ENCODE data around the gene COPA. TPM values are rescaled to one million over a fixed set of nuclear protein-coding genes. Genes with fewer than 3 reads are reported as not detected.
A peak's percentile ranks its signal among the peaks of the same experiment; 100 is the strongest.

COPA gene
- total and polyA plus RNA-seq, 7 donors: 53.8 to 96.3 (median 75.2) TPM

- DNase-seq (no peak), ATAC-seq (peak in 1 of 4 donors; percentile 2)
- 82 to 85% (median 84%) methylated on average over 23 of the region's 23 CpGs for WGBS, 3 donors
- no peaks in the 10 kb centered on the region for H3K9me3 ChIP-seq
- H3K27ac ChIP-seq: peak overlapping the region; percentile 91
- H3K4me3 ChIP-seq: peak overlapping the region; percentile 98
- TF ChIP-seq CTCF (IDR thresholded peaks at IDR 0.05): no peak
- H3K4me1 ChIP-seq: peaks cover 18% of the 10 kb centered on the region
- peaks cover 13 to 50% of the 10 kb centered on the region in 2 donors for H3K36me3 ChIP-seq (ENCODE audit: insufficient read depth in 1 of 2, low read depth in 1 of 2)
- intact Hi-C loops (cut with DNase I): loop anchor here in 1 of 2 donors (2.0 kb wide), 1 partner anchor 23 kb away; the partner anchor contains the start of gene DCAF8
- H3K27me3 ChIP-seq (ENCODE audit: insufficient read depth in 3 of 3, low read length in 2 of 3): no peaks in the 10 kb centered on the region
Observed at GRCh38 chr1:160285506-160285905, 57.5 kb downstream of the COPA start.

- H3K4me3 ChIP-seq: peak within 1 kb of the TSS; percentile 98
- intact Hi-C loops (cut with DNase I): loop anchor here in 1 of 2 donors (2.0 kb wide), 1 partner anchor 22 kb away; the partner anchor contains the start of gene DCAF8
- TF ChIP-seq CTCF (IDR thresholded peaks at IDR 0.05): no peak
- DNase-seq (peak; percentile 93 to 96), ATAC-seq (peak; percentile 99 to 100 (median 100))
- peaks cover 18% of the 10 kb centered on the region for H3K4me1 ChIP-seq
- peaks cover 6 to 50% of the 10 kb centered on the region in 2 donors for H3K36me3 ChIP-seq (ENCODE audit: insufficient read depth in 1 of 2, low read depth in 1 of 2)
- no peaks in the 10 kb centered on the region for H3K27me3 ChIP-seq (ENCODE audit: insufficient read depth in 3 of 3, low read length in 2 of 3)
- H3K9me3 ChIP-seq: no peaks in the 10 kb centered on the region
- WGBS, 3 donors: 0 to 1% (median 1%) methylated on average over 27 of the region's 27 CpGs
- peak within 1 kb of the TSS; percentile 91 for H3K27ac ChIP-seq
Observed at GRCh38 chr1:160284782-160285344, 58.2 kb downstream of the COPA start, which contains the start of gene PEX19. Gene PEX19, minus strand, starts transcription at chr1:160285133. Its CDS starts 9 bp downstream, at chr1:160285124.

GRCh38 chr1:160284220-160284781, 58.7 kb downstream of the COPA start:
- peak overlapping the region; percentile 98 for H3K4me3 ChIP-seq
- H3K27me3 ChIP-seq (ENCODE audit: insufficient read depth in 3 of 3, low read length in 2 of 3): no peaks in the 10 kb centered on the region
- DNase-seq (no peak), ATAC-seq (peak; percentile 21 to 56 (median 36))
- H3K9me3 ChIP-seq: no peaks in the 10 kb centered on the region
- peaks cover 18% of the 10 kb centered on the region for H3K4me1 ChIP-seq
- TF ChIP-seq CTCF (IDR thresholded peaks at IDR 0.05): no peak
- H3K36me3 ChIP-seq (ENCODE audit: insufficient read depth in 1 of 2, low read depth in 1 of 2): peaks cover 5 to 50% of the 10 kb centered on the region in 2 donors
- intact Hi-C loops (cut with DNase I): loop anchor here in 1 of 2 donors (2.0 kb wide), 1 partner anchor 22 kb away; the partner anchor contains the start of gene DCAF8
- WGBS, 3 donors: 1 to 2% (median 2%) methylated on average over 15 of the region's 15 CpGs
- H3K27ac ChIP-seq: peak overlapping the region; percentile 91

- ATAC-seq: no peak
- no peak for TF ChIP-seq CTCF (IDR thresholded peaks at IDR 0.05)
- Histone ChIP-seq H3K9me3 (no peaks in the 10 kb centered on the region), H3K36me3 (ENCODE audit: insufficient read depth in 1 of 2, low read depth in 1 of 2) (peaks cover 14 to 54% of the 10 kb centered on the region in 2 donors), H3K4me1 (peaks cover 18% of the 10 kb centered on the region), H3K4me3 (no peak overlapping the region), H3K27me3 (ENCODE audit: insufficient read depth in 3 of 3, low read length in 2 of 3) (no peaks in the 10 kb centered on the region), H3K27ac (no peak overlapping the region)
- intact Hi-C loops (cut with DNase I): no loop called here
- no peak for DNase-seq
- WGBS, 3 donors: 86 to 88% (median 87%) methylated on average over 7 of the region's 7 CpGs
Observed at GRCh38 chr1:160282807-160283206, 60.2 kb downstream of the COPA start.

Data from psoas muscle (tissue), 8 donors.